HG03045 (cell line): Measurements from ENCODE around the gene CYP46A1.
"Not testable (repeated sequence)": the region's sequence is repeated elsewhere in the genome, so short reads cannot be mapped to it uniquely, and the experiment has no call there.

Source experiments
- ATAC-seq: cut with Tn5 transposase; IDR thresholded peaks from one replicate; pipeline ENCODE4 v1.9.1; 2021; ENCODE audit warnings: mild to moderate bottlenecking, moderate library complexity; ENCODE audit not compliant: unreplicated experiment

The CYP46A1 gene

DNA sequence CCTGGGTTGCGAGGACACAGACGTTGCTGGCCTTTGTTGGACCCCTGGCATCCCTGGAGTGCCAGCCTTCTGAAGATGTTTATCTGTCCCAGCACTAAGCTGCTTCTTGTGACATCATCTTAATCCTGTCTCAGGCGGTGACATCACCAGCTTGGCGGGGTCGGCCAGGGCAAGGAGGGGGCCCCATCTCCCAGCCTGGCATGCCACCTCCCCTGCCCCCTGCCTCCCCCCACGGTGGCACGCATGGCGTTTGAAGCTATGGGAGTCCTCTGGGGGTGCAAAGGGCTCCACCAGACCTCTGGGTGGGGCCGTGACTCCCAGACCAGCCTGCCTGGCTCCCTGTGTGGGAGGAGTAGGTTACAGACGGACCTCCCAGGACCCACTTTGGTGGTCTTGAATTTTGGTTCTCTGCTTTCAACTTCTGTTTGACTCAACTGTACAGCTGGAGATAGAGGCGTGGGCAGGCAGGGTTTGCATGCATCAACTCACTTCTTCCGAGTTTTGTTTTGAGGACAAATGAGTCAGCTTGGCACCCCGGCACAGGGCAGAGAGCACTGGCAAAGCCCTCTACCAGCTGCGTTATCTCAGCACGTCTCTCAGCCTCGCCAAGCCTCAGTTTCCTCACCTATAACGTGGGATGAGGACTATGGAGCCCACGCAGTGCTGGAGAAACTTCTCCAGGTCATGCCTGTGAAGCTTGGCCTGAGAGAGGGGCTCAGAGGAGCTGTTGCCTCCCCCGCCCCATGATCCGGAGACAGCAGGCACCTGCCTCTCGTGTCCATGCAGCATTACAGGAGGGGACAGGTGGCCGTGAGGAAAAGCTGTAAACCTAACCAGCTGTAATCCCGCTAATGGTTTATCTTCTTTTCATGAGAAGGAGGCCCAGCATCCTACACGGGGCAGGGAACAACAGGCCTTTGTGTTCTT is 70.3 kb downstream of the CYP46A1 start:
- ATAC-seq, result no peak

DNA sequence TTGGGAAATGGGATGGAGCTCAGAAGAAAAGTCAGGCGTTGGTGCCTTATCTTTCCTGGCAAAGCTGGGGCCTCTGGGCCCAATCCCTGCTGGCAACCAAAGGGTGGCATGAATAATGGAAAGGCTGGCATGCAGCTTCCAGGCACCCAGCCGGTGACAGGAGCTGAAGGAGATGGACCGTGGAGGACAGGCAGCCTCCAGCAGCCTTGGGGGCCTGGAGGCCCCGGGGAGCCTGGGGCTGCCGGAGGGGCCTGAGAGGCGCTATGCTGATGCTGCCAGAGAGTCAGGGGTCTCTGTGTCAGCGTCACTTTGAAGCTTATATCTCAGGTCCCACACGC is 70.9 kb downstream of the CYP46A1 start:
- ATAC-seq, result no peak

DNA sequence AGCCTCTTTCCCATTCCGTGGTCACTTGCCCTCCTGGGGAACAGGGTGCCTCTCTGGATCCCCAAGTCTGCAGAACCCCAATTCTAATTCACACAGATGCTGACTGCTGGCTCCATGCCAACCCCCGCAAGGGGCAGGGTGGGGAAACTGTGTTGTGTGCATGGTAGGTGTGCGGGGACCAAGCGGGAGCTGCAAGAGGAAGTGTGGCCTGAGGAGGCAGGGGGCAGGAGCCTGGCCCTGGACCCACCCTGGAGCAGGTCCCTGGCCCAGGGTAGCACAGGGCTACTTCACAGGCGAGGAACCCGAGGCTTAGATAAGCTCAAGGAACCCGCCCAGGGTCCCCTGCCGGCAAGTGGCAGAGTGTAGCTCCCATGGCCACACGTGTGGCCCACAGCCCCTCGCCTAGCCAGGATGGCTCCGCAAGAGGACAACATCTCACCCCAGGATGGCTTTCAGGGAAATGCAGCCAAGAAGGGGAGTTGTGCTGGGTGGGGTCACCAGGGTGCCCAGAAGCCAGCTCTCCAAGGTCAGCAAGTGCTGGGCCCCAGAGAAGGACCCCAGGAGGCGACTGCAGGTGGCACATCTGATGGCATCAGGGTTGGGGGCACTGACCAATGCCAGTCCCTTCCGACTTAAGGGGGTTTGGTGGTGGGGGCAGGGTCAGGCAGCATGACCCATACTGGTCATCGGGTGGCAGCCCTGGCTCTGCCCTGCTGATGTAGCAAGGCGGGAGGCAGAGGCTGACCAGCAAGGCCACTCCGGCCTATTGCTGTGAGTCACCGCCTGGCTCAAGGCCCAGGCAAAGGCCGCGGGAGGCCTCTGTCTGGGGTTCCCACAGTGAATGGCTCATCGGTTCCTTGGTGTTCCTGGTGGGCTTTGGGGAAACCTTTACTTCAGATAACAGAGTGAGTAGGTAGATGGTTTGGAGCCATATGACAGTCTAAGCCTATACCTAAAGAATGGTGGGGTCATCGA is 71.8 kb downstream of the CYP46A1 start:
- no peak for ATAC-seq

DNA sequence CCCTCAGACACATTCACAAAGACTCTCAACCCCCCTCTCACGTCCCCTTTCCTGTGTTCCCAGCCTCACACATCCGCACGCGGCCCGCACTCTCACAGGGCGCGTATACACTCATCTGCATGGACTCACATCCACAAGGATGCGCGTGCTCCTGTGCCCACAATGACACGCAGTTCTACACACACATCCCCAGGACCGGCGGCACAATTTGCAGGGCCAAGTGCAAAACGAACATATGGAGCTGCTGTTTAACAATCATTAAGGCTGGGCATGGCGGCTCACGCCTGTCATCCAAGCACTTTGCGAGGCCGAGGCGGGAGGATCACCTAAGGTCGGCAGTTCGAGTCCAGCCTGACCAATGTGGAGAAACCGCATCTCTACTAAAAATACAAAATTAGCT is 72.7 kb downstream of the CYP46A1 start:
- ATAC-seq, result no peak

DNA sequence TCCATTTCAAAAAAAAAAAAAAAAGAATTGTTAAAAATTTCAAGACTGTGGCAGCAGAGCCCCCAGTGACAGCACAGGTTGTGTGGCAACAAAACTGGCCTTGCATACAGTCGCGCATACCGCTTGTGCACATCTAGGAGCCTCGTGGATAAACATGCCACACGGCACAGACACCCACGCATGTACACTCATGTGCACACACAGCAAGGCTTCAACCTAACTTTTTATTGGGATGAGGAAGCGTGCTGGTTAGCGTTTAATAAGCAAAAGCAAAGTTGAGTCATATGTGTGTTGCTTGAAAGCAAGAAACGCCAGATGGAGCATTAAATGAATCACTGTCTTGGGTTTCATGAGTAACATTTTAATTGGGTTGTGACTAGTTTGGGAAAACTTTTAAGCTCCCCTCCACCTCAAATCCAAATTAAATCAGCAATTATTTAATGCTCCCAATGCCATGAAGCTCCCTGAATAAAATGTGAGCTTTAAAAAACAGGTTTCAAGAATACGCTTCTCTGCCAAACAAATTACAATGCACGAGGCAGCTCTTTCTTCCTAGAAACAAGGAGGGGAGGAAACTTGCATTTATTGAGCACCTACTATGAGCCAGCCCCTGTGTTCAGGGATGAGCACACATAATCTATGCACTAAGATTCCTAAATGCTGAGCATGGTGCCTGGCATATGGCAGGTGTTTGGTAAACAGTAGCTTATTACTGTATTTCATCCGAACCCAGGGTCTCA is 73.4 kb downstream of the CYP46A1 start:
- ATAC-seq, result no peak

DNA sequence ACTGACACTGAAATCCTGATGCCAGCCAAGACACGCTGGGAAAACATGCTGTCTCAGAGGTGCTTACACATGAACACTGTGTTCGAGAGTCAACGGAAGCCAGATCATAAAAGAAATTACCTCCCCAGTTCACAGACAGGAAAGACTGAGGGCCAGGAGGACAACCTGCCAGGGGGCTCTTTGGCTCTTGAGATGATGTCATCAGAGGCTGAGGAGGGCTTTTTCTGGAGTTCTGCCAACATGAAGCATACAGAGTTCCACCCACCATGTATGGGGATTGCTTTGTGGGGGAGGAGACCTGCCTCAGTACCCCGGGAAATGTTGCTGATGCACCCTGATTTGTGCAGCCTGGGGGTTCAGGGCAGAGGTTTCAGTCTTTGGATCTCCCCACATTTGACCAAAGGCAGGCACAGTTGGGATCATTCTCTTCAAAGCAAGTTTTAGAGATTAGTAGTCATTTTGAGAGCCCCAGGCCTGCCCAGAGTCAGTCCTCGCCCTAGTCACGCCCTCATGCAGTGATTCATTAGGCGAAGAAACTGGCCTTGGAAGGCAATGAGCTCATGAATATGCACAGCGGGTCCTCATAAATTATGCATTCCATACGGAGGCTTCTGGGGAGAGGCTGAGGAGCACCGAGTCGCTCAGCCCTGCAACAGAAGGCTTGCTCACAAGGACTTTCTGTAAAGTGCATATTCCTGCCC is 74.2 kb downstream of the CYP46A1 start:
- ATAC-seq, result no peak

DNA sequence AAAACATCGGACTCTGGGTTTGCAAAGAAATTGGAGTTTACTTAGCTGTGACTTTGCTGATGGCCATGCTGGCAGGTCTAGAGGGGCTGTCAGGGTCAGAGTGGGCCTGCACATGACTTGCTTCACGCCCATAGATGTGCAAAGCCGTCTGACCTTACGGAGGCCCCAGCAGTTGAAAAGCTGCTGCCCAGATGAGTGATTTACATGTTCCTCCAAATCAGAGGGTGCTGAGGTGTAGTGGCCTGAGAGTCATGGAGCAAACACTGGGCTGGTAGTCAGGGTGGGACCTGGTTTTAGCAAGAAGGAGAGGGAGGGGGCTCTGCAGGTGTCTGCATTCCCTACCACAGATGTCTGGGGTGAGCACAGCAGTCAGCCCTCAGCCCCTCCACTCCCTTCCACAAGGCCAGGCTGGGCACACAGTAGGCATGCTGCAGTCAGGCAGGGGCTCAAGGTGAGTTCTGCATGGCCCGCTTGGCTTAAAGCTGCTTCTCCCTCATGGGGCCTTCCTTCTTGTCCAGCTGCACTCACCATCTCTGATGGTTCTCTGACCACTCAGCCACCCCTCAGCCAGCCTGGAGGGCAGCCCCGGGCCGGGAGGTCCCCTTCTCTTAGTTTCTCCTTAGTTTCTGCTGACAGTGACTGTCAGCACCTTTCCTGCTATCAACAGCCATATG is 74.9 kb downstream of the CYP46A1 start:
- ATAC-seq, result no peak

DNA sequence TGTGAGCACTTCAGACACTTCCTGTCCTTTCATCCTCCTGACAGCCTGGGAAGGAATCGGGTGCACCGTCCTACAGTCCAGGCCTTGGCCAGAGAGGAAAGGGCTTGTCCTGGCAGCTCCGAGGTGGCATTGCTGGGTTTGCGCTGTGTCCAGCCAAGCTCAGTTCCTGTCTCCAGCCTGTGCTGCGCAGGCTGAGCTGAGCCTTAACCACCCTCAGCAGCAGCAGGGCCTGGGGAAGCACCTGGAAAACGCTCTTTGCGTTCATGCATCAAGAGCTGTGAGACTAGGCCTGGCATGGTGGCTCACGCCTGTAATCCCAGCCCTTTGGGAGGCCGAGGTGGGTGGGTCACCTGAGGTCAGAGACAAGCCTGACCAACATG is 75.4 kb downstream of the CYP46A1 start:
- ATAC-seq, result no peak

DNA sequence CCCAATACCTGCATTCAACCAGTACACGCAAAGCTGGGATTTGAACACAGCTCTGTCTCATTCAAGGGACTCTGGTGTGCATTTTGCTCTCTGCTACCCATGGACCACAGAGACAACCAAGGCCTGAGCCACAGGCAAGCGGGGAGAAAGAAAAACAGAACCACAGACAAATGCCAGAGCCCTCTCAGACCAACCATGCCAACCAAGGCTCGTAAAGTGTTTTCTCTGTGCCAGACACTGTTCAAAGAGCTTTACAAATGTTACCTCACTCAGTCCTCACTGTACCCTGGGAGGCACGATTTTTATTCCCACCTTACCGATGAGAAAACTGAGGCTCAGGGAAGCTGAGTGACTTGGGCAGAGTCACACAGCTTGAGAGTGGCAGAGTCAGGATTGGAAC is 76.7 kb downstream of the CYP46A1 start:
- ATAC-seq, result no peak

DNA sequence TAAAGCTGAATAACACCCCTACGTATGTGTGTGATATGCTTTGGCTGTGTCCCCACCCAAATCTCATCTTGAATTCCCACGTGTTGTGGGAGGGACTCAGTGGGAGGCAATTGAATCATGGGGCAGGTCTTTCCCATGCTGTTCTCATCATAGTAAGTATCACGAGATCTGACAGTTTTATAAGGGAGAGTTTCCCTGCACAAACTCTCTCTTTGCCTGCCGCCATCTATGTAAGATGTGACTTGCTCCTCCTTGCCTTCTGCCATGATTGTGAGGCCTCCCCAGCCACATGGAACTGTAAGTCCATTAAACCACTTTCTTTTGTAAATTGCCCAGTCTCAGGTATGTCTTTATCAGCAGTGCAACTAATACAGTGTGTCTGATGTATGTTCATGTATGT is 78.8 kb downstream of the CYP46A1 start:
- not testable (repeated sequence) for ATAC-seq

DNA sequence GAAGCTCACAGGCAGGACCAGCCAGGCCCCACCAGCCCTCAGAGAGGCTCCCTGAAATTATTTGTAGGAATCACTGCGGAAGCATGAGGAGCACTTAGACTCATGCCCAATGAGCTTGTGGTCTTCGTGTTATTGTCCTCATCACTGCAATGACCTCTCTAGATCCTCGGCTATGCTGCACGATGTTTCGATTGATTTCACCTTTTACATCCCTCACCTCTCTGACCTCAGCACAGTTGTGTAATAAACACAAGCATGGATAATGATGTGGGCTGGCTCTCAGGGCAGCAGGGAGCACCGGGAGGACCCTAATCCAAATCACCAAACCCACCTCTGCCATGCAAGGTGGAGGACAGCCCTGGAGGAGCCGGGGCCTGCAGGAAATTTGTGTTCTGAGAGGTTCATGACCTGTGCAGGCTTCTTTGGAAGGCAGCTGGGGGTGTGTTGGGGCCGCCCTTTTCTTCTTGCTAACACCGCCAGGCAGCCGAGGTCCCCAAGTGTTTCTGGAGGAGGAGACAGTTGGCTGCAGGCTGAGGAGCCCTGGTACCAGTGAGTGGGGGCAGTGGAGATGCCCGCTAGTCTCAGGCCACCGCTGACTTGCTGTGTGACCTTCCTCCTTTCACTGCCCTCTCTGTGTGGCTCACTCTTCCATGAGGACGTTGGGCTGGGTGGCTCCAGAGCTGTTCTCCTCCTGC is 79.6 kb downstream of the CYP46A1 start:
- no peak for ATAC-seq

DNA sequence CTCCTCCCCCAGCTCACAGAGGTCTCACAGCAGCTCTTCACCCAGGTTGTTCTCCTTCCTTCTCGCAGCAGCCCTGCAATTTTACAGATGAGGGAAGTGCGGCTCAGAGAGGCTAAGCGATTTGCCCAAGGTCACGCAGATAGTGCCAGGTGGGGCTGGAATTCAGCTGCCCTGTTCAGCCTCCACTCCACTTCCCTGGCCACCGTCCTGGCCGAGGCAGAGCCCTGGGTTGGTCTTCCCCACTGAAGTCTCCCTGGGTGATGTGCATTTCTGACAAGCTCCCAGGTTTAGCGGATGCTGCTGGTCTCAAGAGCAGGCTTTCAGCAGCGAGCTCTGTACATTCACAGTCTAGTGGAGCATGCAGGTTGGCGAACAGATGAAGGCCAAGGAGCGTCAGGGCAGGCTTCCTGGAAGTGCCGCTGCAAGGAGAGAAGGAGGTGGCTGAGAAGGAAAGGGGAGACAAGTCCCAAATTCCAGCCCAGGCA is 80.2 kb downstream of the CYP46A1 start:
- no peak for ATAC-seq

DNA sequence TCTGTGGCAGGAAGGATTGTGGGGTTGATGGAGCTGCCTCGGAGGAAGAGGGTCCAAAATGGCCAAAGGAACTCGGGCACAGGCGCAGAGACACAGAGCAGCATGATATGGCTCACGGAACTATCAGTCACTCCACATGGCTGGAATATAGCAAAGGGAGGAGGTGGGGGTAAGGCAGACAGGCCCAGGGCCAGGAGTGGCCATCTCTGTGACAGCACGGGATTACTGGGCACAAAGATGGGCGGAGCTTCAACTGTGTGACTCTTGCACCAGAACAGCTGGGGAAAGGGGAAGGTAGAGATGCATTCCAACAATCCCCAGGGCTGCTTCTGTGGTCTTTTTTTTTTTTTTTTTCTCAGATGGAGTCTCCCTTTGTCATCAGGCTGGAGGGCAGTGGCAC is 84.3 kb downstream of the CYP46A1 start:
- no peak for ATAC-seq

DNA sequence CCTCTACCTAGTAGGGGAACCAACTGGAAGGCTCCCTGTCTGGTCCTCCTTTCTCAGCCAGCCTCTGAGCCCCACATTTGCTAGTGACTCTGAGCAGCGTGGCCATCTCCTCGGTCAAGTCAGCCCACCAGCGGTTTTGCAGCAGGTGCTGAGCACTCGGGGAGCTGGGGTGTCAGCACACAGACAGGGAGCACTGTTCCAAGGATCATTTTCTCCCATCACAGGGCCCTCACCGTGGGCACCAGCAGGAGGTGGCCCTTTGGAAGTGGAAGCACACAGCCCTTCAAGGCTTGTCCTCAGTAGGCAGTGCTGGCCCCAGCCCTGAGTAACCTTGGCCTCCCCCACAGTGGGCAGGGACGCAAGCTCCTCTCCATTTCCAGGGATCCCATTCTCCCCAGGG is 85.0 kb downstream of the CYP46A1 start:
- ATAC-seq, result no peak

DNA sequence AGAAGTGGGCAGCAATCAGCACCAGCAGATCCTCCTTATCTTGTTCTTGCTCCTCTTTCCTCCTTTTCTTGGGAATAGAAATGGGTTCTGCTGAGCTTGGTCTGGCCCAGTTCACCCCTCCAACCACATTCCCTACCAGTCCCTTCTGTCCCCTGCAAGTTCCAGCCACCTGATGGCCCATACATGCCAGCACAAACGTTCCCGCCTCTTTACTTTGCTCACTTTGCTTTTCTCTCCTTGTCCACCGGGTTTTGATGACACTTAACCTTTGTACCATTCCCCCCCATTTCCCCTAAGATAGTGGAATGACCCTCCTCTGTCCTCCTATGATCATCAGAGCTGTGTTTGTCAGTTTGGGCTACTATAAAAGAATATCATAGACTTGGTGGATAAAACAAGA is 85.7 kb downstream of the CYP46A1 start:
- no peak for ATAC-seq

DNA sequence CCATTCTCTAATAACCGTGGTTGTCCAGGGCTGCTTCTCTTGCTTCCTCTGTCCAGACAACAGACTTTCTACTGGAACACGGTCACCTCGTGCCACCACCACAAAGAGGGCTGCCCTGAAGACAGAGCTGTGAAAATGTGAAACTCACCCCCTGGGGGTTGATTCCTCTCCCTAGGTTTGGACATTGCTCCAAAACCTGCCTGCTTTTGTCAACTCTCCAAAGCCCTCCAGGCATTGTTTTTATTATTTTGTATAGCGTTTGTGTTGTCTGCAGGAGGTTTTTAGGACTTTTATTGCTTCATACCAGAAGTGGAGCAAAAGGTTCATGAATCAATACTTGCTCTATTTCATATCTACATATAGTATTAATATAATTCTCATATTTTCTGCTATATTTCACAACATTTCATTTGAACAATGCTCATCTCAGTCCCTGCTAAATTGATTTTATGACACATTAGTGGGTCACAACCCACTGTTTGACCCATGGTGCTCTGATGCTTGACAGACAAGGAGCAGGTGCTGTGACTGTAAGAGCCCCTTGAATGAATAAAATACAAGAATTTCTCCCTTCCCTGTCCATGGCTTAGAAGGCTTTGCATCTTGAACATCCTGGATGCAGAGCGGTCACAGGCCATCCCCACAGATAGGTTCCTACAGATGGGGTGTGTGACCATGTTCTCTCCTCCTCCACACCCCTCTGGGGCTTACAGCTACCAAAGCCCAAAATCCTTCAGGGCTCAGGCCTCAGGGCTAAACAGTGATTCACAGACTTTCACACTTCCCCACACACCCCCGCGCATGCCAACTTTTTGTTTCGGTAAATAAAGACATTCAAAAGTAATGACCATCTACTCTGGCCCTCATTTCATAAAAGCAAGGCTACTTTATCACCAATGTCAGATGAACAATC is 88.5 kb downstream of the CYP46A1 start:
- no peak for ATAC-seq

DNA sequence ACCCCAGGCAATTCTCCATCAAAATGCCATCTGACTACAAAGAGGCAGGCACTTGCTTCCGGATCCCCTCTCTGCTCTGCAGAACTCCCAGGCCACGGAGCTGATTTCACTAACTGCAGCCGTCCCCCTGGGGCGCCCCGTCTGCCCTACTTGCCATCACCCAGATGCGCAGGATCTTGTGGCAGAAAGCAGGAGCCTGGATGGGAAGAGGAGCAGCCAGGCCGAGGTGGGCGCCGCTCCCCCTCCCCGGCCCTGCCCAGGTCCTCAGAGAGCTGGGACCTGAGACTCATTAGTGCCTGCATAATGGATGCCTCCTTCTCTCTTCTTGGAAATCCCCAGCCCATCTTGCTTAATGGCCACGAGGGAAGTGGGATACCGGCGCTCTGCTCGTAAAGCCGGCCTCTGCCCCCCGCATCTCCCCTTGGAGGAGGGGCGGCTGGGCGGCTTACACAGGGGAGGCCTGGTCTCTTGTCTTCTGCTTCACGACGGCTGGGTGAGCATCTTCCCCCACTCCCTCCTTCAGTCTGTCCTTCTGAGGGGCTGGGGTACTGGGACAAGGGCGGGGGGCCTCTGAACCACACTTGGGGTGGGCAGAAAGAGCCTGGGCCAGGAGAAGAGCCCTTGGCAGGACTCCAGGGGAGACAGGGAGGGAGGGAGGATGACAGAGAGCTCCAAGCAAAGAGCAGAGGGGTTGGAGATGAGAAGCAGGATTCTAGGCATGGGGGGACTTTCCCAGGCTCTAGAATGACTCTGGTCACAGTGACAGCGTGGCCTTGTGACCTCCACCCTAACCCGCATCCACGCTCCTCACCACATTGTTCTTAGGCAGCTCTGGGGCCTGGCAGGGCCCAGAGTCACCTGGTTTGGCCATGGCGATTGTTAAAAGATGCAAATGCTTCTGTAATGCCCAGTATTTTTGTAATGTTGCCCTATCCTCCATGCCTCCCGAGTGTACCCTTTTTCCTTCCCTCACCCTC is 89.7 kb downstream of the CYP46A1 start:
- ATAC-seq, result no peak
